ENCODE results near the gene KCTD2.

KCTD2 gene

DNA sequence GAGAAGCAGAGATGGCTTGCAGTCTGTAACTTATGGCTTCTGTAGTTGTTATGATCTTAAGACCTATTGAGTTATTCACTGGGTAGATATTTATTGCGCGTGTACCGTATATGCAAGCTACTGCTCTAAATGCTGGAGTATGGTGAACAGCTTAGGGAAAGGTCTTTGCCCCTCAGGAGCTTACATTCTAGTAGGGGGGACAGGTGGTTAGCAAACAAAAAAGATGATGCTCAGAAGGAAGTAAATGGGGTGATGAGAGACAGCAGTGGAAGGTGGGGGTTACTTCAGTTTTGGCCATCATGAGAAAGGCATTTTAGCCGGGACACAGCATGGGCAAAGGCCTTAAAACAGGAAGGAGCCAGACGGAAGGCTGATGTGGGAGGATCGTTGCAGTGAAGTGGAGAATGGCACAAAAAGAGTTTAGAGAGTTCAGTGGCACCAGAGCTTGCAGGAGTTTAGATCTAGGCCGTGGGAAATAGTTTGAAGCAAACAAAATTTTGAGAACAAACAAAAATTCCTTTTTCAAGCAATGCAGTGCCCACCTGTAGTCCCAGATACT, 64.8 kb downstream of the KCTD2 start:
- DNase-seq (ENCODE audit: low spot score) = no peak
- TF ChIP-seq, protein P1, sequence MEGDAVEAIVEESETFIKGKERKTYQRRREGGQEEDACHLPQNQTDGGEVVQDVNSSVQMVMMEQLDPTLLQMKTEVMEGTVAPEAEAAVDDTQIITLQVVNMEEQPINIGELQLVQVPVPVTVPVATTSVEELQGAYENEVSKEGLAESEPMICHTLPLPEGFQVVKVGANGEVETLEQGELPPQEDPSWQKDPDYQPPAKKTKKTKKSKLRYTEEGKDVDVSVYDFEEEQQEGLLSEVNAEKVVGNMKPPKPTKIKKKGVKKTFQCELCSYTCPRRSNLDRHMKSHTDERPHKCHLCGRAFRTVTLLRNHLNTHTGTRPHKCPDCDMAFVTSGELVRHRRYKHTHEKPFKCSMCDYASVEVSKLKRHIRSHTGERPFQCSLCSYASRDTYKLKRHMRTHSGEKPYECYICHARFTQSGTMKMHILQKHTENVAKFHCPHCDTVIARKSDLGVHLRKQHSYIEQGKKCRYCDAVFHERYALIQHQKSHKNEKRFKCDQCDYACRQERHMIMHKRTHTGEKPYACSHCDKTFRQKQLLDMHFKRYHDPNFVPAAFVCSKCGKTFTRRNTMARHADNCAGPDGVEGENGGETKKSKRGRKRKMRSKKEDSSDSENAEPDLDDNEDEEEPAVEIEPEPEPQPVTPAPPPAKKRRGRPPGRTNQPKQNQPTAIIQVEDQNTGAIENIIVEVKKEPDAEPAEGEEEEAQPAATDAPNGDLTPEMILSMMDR (IDR thresholded peaks at IDR 0.05) = no peak
- Histone ChIP-seq H3K27ac (no peak overlapping the region), H3K4me3 (no peak overlapping the region)

DNA sequence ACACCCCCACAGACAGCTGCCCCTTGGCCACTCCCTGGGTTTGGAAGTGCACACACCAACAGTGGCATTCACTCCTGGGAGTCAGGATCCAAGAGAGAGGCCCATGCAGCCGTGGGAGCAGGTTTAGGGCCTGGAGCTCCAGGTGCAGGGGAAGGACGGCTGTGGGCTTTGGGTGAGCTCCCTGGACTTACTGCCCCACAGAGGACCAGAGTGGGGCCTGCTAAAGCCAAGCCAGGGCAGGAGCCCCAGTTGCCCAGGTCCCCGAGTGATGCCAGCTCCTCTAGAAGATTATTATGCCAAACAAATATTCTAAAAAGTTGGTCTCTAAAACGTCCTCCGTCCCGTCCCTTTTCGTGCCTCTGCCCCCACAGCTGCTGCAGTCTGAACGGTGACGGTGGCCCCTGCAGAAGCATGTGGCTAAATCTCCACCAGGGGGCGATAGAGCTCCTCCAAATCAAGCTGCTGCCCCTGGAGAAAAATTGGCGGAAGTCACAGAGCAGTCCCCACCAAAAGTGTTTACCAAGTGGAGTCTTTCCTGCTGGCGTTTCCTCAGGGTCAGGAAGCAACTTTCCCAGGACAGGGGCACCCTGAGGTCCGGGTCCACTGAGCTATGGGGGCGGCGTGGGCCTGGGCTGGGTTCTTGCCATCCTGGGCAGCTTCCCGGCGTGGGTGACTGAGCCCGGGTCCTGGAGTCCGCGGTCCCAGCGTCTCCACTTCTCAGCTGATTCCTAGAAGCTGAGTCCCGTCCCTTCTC, 67.0 kb downstream of the KCTD2 start:
- TF ChIP-seq, protein P1 (IDR thresholded peaks at IDR 0.05) = peak; percentile 95
- Histone ChIP-seq H3K27ac (peak overlapping the region; percentile 70 to 93), H3K4me3 (peak overlapping the region; percentile 76)
- peak; percentile 89 for DNase-seq (ENCODE audit: low spot score)

DNA sequence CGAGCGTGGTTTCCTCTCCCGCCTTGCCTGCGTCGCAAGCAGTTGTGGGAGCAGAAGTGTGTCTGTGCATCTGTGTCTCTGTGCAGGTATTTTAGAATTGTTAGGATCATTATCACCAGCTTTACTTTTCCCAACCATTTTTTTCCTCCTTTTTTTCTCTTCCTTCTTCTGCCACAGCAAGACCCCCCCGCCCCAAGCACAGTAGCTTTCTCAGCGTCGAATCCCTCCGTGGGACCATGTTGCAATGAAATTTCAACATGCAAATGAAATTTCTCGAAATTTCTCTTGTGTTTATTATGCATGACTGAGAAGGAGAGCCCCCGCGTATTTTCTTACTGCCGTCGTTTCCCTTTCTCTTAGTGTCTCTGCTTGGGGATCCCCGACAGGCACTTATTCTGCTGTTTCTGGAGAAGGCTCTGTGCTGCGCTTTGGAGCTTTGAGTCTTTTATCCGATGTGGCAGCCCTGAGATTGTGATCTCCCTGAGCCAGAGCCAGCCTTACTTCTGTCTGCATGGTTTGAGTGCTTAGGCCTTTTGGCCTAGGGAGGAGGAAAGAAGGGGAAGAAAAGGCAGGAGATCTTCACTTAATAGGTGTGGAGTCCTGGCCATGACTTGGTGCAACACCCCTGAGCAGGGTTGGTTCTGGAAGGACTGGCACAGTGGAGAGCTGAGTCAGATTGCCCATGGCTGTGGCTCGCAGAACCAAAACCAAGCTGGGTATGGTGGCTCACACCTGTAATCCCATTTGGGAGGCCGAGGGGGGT, 67.7 kb downstream of the KCTD2 start:
- peak overlapping the region; percentile 70 to 93 for H3K27ac ChIP-seq
- peak overlapping the region; percentile 76 for H3K4me3 ChIP-seq
- no peak for DNase-seq (ENCODE audit: low spot score)
- TF ChIP-seq, protein P1 (IDR thresholded peaks at IDR 0.05) = no peak

Measured in coronary artery (tissue), 2 donors.